ENCODE measurements around the gene SYNE3.

DNA sequence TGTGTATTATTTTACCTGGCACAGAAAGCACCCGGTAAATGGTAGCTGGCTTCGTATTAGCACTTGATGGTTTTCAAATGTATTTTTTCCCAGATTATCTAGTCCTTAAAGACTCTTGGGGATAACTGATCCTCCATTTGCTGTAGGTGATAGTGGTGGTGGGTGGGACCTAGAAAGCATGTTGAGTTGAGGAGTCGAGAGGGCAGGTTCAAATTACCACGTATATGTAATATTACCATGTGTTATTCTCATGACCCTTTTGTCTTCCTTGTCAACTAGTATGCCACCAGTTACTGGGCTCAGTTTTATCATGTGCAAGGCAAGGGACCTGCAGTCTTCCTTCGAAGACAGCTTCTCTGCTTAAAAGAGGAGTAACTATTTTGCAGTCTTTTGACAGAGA, 20.2 kb upstream of the SYNE3 start:
- TF ChIP-seq ZNF274 (IDR thresholded peaks at IDR 0.05; ENCODE audit: low read depth, low read length) = no peak
- TF ChIP-seq SUZ12 (IDR thresholded peaks at IDR 0.05; ENCODE audit: extremely low read depth, insufficient read depth, insufficient read length) = no peak
